Trophoblast cell (in vitro differentiated cells and primary cell): ENCODE measurements around the gene CGB7.

Source experiments
- DNase-seq, 2 donors: peaks; one replicate each; pipeline ENCODE4 v3.0.0-alpha.2; 2016
- H2AFZ ChIP-seq: 2 replicates; pipeline ENCODE4 v1.6.1; 2013; ENCODE audit warnings: low read length, moderate library complexity, mild to moderate bottlenecking; ENCODE audit not compliant: insufficient read depth, poor library complexity
- H2AK5ac ChIP-seq: 2 replicates; pipeline ENCODE4 v1.6.1; 2013; ENCODE audit warnings: mild to moderate bottlenecking, low read length
- H2BK120ac ChIP-seq: 2 replicates; pipeline ENCODE4 v1.6.1; 2013; ENCODE audit warnings: low read length, mild to moderate bottlenecking, moderate library complexity; ENCODE audit not compliant: insufficient read depth, poor library complexity
- H2BK12ac ChIP-seq: 2 replicates; pipeline ENCODE4 v1.6.1; 2013; ENCODE audit warnings: mild to moderate bottlenecking, low read length, moderate library complexity
- H2BK5ac ChIP-seq: 2 replicates; pipeline ENCODE4 v1.6.1; 2013; ENCODE audit warnings: low read length, low read depth, moderate library complexity, mild to moderate bottlenecking; ENCODE audit not compliant: poor library complexity
- H3K14ac ChIP-seq: 2 replicates; pipeline ENCODE4 v1.6.1; 2013; ENCODE audit warnings: mild to moderate bottlenecking, low read length
- H3K18ac ChIP-seq: 2 replicates; pipeline ENCODE4 v1.6.1; 2013; ENCODE audit warnings: mild to moderate bottlenecking, low read length
- H3K23ac ChIP-seq: 2 replicates; pipeline ENCODE4 v1.6.1; 2013; ENCODE audit warnings: low read length
- H3K27ac ChIP-seq: 2 replicates; pipeline ENCODE4 v1.5.1; 2013; ENCODE audit warnings: low read depth, mild to moderate bottlenecking, inconsistent platforms, low read length, moderate library complexity
- H3K27me3 ChIP-seq: 2 replicates; pipeline ENCODE4 v1.6.1; 2013; ENCODE audit warnings: inconsistent platforms, mild to moderate bottlenecking, low read length, moderate library complexity; ENCODE audit not compliant: insufficient read depth
- H3K36me3 ChIP-seq, 2 experiments: 1 replicate in 1 of 2; 2 replicates in 1 of 2; pipeline ENCODE4 v1.6.1; 2013; ENCODE audit warnings: low read length in 2 of 2, mild to moderate bottlenecking in 2 of 2, moderate library complexity in 1 of 2; ENCODE audit not compliant: insufficient read depth in 2 of 2, control insufficient read depth in 1 of 2
- H3K4ac ChIP-seq: 2 replicates; pipeline ENCODE4 v1.6.1; 2013; ENCODE audit warnings: low read depth, mild to moderate bottlenecking, low read length, moderate library complexity
- H3K4me1 ChIP-seq, 2 experiments: 1 replicate in 1 of 2; 2 replicates in 1 of 2; pipeline ENCODE4 v1.6.1; 2013; ENCODE audit warnings: low read length in 2 of 2, mild to moderate bottlenecking in 2 of 2, moderate library complexity in 1 of 2; ENCODE audit not compliant: insufficient read depth in 2 of 2, control insufficient read depth in 1 of 2
- H3K4me2 ChIP-seq: 2 replicates; pipeline ENCODE4 v1.6.1; 2013; ENCODE audit warnings: inconsistent platforms, mild to moderate bottlenecking, low read length, moderate library complexity
- H3K4me3 ChIP-seq: 2 replicates; pipeline ENCODE4 v1.5.1; 2013; ENCODE audit warnings: mild to moderate bottlenecking, low read depth, low read length, inconsistent platforms
- H3K79me1 ChIP-seq: one replicate; pipeline ENCODE4 v1.6.1; 2013; ENCODE audit warnings: low read length
- H3K79me2 ChIP-seq: 2 replicates; pipeline ENCODE4 v1.6.1; 2013; ENCODE audit warnings: low read length, mild to moderate bottlenecking; ENCODE audit not compliant: control insufficient read depth, insufficient read depth, poor library complexity
- H3K9ac ChIP-seq: 2 replicates; pipeline ENCODE4 v1.6.1; 2013; ENCODE audit warnings: mild to moderate bottlenecking, low read length
- H3K9me3 ChIP-seq: 2 replicates; pipeline ENCODE4 v1.6.1; 2013; ENCODE audit warnings: low read depth, mild to moderate bottlenecking, control low read depth, inconsistent platforms, low read length; ENCODE audit not compliant: insufficient read depth
- H4K12ac ChIP-seq: 2 replicates; pipeline ENCODE4 v1.6.1; 2013; ENCODE audit warnings: low read depth, mild to moderate bottlenecking, low read length, moderate library complexity
- H4K8ac ChIP-seq: 2 replicates; pipeline ENCODE4 v1.6.1; 2013; ENCODE audit warnings: low read depth, mild to moderate bottlenecking, low read length, moderate library complexity
- H4K91ac ChIP-seq: one replicate; pipeline ENCODE4 v1.6.1; 2013; ENCODE audit warnings: low read depth, mild to moderate bottlenecking, low read length, moderate library complexity
- WGBS: extraction: QIAGEN DNeasy Blood & Tissue Kit; methylation state at CpG from one replicate; pipeline ENCODE4 v1.1.7; 2013; ENCODE audit warnings: missing lambda C conversion rate; ENCODE audit not compliant: insufficient read length, insufficient coverage; ENCODE audit errors: extremely low coverage; 5-methylcytosine and 5-hydroxymethylcytosine counted together

Gene CGB7

DNA sequence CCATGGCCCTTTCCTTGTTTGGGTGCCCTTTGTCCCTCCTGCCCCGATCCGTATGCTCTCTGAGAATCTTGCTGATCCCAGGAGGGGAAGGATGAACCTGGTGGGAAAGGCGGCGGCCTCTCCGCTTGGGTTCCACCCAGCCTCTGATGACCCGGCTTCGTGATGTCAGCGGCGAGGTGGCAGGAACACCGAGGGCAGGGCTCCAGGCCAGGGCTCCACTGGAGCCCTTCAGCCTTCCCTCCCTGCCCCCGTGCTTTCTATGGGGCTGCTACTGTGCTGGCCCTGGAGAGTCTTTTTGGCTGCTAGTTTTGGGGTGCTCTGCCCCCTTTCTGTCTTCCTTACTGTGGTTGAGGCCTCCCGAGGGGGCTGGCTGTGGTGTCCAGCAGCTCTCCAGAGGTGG lies 44.8 kb upstream of the CGB7 start:
- Histone ChIP-seq H4K8ac (no peak overlapping the region), H3K36me3 (peaks cover 87 to 90% of the 10 kb centered on the region in 2 experiments), H3K18ac (no peak overlapping the region), H3K79me2 (no peaks in the 10 kb centered on the region), H4K91ac (no peak overlapping the region), H3K4ac (no peak overlapping the region), H2AK5ac (no peak overlapping the region), H3K14ac (no peak overlapping the region), H2BK12ac (no peak overlapping the region), H3K4me3 (no peak overlapping the region), H3K79me1 (no peaks in the 10 kb centered on the region), H3K4me2 (no peak overlapping the region), H3K27ac (no peak overlapping the region), H2BK120ac (no peak overlapping the region), H4K12ac (no peak overlapping the region), H3K9me3 (no peaks in the 10 kb centered on the region), H3K23ac (no peak overlapping the region), H3K9ac (no peak overlapping the region), H2BK5ac (no peak overlapping the region), H3K4me1 (no peaks in the 10 kb centered on the region), H3K27me3 (no peaks in the 10 kb centered on the region), H2AFZ (no peak overlapping the region)
- no peak for DNase-seq
- no CpG with 5 or more reads among the region's 12 CpGs for WGBS

DNA sequence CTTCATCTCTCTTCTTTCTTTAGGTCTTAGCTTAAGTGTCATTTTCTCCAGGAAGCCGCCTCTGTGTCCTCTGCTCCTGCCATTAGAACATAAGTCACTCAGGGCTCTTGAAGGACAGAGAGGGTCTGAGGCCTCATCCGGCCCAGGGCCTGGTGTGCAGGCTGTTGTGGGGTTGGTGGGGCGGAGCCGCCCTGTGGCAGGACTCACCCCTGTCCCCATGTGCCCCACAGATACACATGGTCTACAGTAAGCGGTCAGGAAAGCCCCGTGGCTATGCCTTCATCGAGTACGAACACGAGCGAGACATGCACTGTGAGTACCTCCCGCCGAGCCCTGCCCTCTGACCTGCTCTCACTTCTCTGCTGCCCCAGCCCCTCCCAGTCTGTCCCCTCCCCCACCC lies 43.6 kb upstream of the CGB7 start:
- H3K4me3 ChIP-seq = no peak overlapping the region
- no peak overlapping the region for H3K27ac ChIP-seq
- no peak overlapping the region for H3K14ac ChIP-seq
- H3K79me1 ChIP-seq = no peaks in the 10 kb centered on the region
- no peak overlapping the region for H2AK5ac ChIP-seq
- no peaks in the 10 kb centered on the region for H3K9me3 ChIP-seq
- no peak overlapping the region for H4K8ac ChIP-seq
- no CpG with 5 or more reads among the region's 12 CpGs for WGBS
- H2BK5ac ChIP-seq = no peak overlapping the region
- no peak overlapping the region for H3K4me2 ChIP-seq
- no peaks in the 10 kb centered on the region for H3K4me1 ChIP-seq
- H3K79me2 ChIP-seq = no peaks in the 10 kb centered on the region
- H3K9ac ChIP-seq = no peak overlapping the region
- H3K36me3 ChIP-seq = peaks cover 81 to 85% of the 10 kb centered on the region in 2 experiments
- H2AFZ ChIP-seq = no peak overlapping the region
- no peaks in the 10 kb centered on the region for H3K27me3 ChIP-seq
- no peak overlapping the region for H4K91ac ChIP-seq
- H2BK12ac ChIP-seq = no peak overlapping the region
- no peak overlapping the region for H3K23ac ChIP-seq
- H4K12ac ChIP-seq = no peak overlapping the region
- H3K18ac ChIP-seq = no peak overlapping the region
- H2BK120ac ChIP-seq = no peak overlapping the region
- DNase-seq = no peak
- no peak overlapping the region for H3K4ac ChIP-seq

- Histone ChIP-seq H3K4ac (no peak overlapping the region), H3K23ac (no peak overlapping the region), H3K27me3 (no peaks in the 10 kb centered on the region), H3K36me3 (peaks cover 80% of the 10 kb centered on the region in 2 experiments), H3K18ac (no peak overlapping the region), H3K4me3 (no peak overlapping the region), H2AFZ (no peak overlapping the region), H3K79me2 (no peaks in the 10 kb centered on the region), H2BK12ac (no peak overlapping the region), H4K91ac (no peak overlapping the region), H3K14ac (no peak overlapping the region), H2BK5ac (no peak overlapping the region), H3K79me1 (no peaks in the 10 kb centered on the region), H2AK5ac (no peak overlapping the region), H4K8ac (no peak overlapping the region), H3K4me1 (no peaks in the 10 kb centered on the region), H3K9me3 (no peaks in the 10 kb centered on the region), H3K27ac (no peak overlapping the region), H3K4me2 (no peak overlapping the region), H3K9ac (no peak overlapping the region), H4K12ac (no peak overlapping the region), H2BK120ac (no peak overlapping the region)
- no CpG with 5 or more reads among the region's 4 CpGs for WGBS
- no peak for DNase-seq
Measured at GRCh38 chr19:49098795-49099194, 41.2 kb upstream of the CGB7 start.

GRCh38 chr19:49097453-49098288 lies 40.1 kb upstream of the CGB7 start:
- Histone ChIP-seq H3K4me2 (no peak overlapping the region), H4K12ac (no peak overlapping the region), H3K36me3 (peaks cover 78 to 80% of the 10 kb centered on the region in 2 experiments), H3K18ac (no peak overlapping the region), H3K4me1 (no peaks in the 10 kb centered on the region), H2AFZ (no peak overlapping the region), H3K79me2 (no peaks in the 10 kb centered on the region), H3K14ac (no peak overlapping the region), H4K8ac (no peak overlapping the region), H2AK5ac (no peak overlapping the region), H3K27me3 (no peaks in the 10 kb centered on the region), H3K9me3 (no peaks in the 10 kb centered on the region), H2BK12ac (no peak overlapping the region), H4K91ac (no peak overlapping the region), H3K4me3 (no peak overlapping the region), H2BK5ac (no peak overlapping the region), H3K79me1 (no peaks in the 10 kb centered on the region), H3K4ac (no peak overlapping the region), H3K27ac (peak overlapping the region; percentile 36), H3K9ac (no peak overlapping the region), H3K23ac (no peak overlapping the region), H2BK120ac (no peak overlapping the region)
- WGBS = no CpG with 5 or more reads among the region's 8 CpGs
- peak; percentile 60 to 90 for DNase-seq
